Measurements from ENCODE around the gene EPB41L3.

- TF ChIP-seq, protein P1, sequence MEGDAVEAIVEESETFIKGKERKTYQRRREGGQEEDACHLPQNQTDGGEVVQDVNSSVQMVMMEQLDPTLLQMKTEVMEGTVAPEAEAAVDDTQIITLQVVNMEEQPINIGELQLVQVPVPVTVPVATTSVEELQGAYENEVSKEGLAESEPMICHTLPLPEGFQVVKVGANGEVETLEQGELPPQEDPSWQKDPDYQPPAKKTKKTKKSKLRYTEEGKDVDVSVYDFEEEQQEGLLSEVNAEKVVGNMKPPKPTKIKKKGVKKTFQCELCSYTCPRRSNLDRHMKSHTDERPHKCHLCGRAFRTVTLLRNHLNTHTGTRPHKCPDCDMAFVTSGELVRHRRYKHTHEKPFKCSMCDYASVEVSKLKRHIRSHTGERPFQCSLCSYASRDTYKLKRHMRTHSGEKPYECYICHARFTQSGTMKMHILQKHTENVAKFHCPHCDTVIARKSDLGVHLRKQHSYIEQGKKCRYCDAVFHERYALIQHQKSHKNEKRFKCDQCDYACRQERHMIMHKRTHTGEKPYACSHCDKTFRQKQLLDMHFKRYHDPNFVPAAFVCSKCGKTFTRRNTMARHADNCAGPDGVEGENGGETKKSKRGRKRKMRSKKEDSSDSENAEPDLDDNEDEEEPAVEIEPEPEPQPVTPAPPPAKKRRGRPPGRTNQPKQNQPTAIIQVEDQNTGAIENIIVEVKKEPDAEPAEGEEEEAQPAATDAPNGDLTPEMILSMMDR (conservative IDR thresholded peaks at IDR 0.05 in 1 of 2, IDR thresholded peaks at IDR 0.05 in 1 of 2; ENCODE audit: low read depth in 1 of 2, low read length in 2 of 2): no peak
- no peak for TF ChIP-seq EZH2 (IDR thresholded peaks at IDR 0.05; ENCODE audit: low read length, missing control alignments)
Measured at GRCh38 chr18:5519448-5520298, 24.1 kb downstream of the EPB41L3 start.

Data from fibroblast of lung (primary cell).